Measurements from ENCODE around the gene WWOX. TPM values are rescaled to one million over a fixed set of nuclear protein-coding genes. Genes with fewer than 3 reads are reported as not detected.

The WWOX gene
- total and polyA plus RNA-seq, 2 donors (not counting 3 experiments of a cell fraction or from before 2014, with no cell fraction given), result 6.2 to 12.5 TPM

DNA sequence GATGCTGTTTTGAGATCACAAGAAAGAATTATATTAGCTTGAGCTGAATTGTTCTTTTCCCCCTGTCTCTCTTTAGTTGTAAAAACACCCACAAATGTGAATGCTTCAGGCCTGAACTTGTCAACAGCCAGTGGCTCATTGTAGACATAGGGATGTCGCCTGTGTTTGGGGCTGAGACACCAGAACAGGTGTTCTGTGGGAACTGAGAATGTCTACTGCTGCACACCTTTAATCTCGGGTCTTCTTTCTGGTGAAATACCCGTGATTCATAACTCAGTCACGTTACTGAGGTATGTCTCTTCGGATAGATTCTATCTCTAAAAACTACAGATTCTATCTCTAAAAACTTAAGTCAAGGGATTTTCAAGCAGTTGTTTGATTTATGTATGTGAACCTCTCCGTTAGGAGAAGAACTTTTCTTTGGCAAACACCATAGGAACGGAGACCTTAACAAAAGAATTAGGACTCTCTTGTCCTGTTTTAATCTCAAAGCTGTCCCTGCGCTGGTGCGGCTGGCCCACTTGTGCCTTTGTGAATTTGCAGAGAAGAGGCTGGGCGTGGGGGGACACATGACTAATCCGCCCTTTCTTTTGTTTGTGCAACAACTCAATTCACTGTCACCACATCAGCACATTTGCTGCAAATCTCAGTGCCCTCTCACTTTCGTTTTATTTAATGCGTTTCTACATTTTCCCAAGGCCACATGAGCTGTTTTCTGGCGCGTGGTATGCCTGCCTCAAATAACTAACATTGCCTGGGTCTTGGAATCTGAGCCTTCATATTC, 858.1 kb downstream of the WWOX start:
- FAIRE-seq (no peak), DNase-seq (ENCODE audit: low read depth, low spot score) (no peak)
- no peaks in the 10 kb centered on the region for H3K36me3 ChIP-seq (ENCODE audit: control insufficient read depth in 2 of 2, extremely low read depth in 1 of 2, insufficient read depth in 2 of 2, low read length in 2 of 2)
- no peak overlapping the region for H3K9ac ChIP-seq (replicated peaks; ENCODE audit: extremely low read depth, insufficient read depth, low read length)
- no peak overlapping the region for H3K4me3 ChIP-seq (replicated peaks in 1 of 3; ENCODE audit: insufficient read depth in 1 of 3, low read depth in 1 of 3, low read length in 3 of 3)
- TF ChIP-seq MYC (IDR thresholded peaks at IDR 0.05; ENCODE audit: low read depth, low read length) (no peak), JUN (IDR thresholded peaks at IDR 0.05; ENCODE audit: borderline replicate concordance, insufficient read depth, insufficient read length, low read depth) (no peak)
- ChIA-PET POLR2A (no interaction called here), CTCF (no interaction called here)
- no peak overlapping the region for H3K27ac ChIP-seq (ENCODE audit: insufficient read depth, low read depth, low read length)
- intact Hi-C loops (cut with micrococcal nuclease), result no loop called here
- H2AFZ ChIP-seq (ENCODE audit: low read depth, low read length), result no peak overlapping the region
- no peaks in the 10 kb centered on the region for H3K9me3 ChIP-seq (replicated peaks; ENCODE audit: control insufficient read depth, insufficient read depth, low read length)
- no peaks in the 10 kb centered on the region for H4K20me1 ChIP-seq (replicated peaks; ENCODE audit: control insufficient read depth, extremely low read depth, insufficient read depth, low read length)
- BruUV-seq (replicated peaks), result no TSS peak
- dilution Hi-C loops (cut with MboI; ENCODE audit: extremely low pct_ligation_motif_present, low sequenced_read_pairs), result no loop called here
- no peaks in the 10 kb centered on the region for H3K9me1 ChIP-seq (replicated peaks; ENCODE audit: control insufficient read depth, extremely low read depth, insufficient read depth, low read length)
- no peaks in the 10 kb centered on the region for H3K79me2 ChIP-seq (ENCODE audit: control insufficient read depth, insufficient read depth, low read length)
- no peaks in the 10 kb centered on the region for H3K4me1 ChIP-seq (ENCODE audit: control insufficient read depth, extremely low read depth, insufficient read depth, low read length)
- no peak overlapping the region for H3K4me2 ChIP-seq (ENCODE audit: insufficient read depth, low read length)
- H3K27me3 ChIP-seq (ENCODE audit: control insufficient read depth in 2 of 2, insufficient read depth in 2 of 2, low read length in 2 of 2), result no peaks in the 10 kb centered on the region

DNA sequence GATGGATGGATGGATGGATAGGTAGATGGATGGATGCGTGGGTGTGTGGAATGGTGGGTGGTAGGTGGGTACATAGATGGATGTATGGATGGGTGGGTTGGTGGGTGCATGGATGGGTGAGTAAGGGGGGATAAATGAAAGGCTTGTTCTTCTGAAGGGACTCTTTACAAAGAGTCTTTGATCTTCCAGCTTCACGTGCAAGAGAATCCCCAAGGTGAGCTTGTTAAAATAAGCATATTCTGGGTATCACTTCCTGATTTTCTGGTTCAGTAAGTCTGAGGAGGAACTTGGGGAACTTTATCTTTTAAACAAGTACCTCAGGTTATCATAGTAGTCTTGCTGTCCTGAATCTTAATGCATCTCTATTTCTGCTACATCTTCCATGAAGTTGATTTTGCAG, 862.0 kb downstream of the WWOX start:
- no peaks in the 10 kb centered on the region for H3K27me3 ChIP-seq (ENCODE audit: control insufficient read depth in 2 of 2, insufficient read depth in 2 of 2, low read length in 2 of 2)
- no peaks in the 10 kb centered on the region for H3K9me3 ChIP-seq (replicated peaks; ENCODE audit: control insufficient read depth, insufficient read depth, low read length)
- H3K4me2 ChIP-seq (ENCODE audit: insufficient read depth, low read length), result no peak overlapping the region
- H3K9ac ChIP-seq (replicated peaks; ENCODE audit: extremely low read depth, insufficient read depth, low read length), result no peak overlapping the region
- BruUV-seq (replicated peaks), result no TSS peak
- ChIA-PET POLR2A (no interaction called here), CTCF (no interaction called here)
- intact Hi-C loops (cut with micrococcal nuclease) (no loop called here), dilution Hi-C loops (cut with MboI; ENCODE audit: extremely low pct_ligation_motif_present, low sequenced_read_pairs) (no loop called here)
- no peaks in the 10 kb centered on the region for H3K79me2 ChIP-seq (ENCODE audit: control insufficient read depth, insufficient read depth, low read length)
- DNase-seq (ENCODE audit: low read depth, low spot score), result no peak
- no peaks in the 10 kb centered on the region for H3K36me3 ChIP-seq (ENCODE audit: control insufficient read depth in 2 of 2, extremely low read depth in 1 of 2, insufficient read depth in 2 of 2, low read length in 2 of 2)
- H3K9me1 ChIP-seq (replicated peaks; ENCODE audit: control insufficient read depth, extremely low read depth, insufficient read depth, low read length), result no peaks in the 10 kb centered on the region
- no peak overlapping the region for H3K27ac ChIP-seq (ENCODE audit: insufficient read depth, low read depth, low read length)
- no peak overlapping the region for H2AFZ ChIP-seq (ENCODE audit: low read depth, low read length)
- no peaks in the 10 kb centered on the region for H4K20me1 ChIP-seq (replicated peaks; ENCODE audit: control insufficient read depth, extremely low read depth, insufficient read depth, low read length)
- no peak for FAIRE-seq
- no peak overlapping the region for H3K4me3 ChIP-seq (replicated peaks in 1 of 3; ENCODE audit: insufficient read depth in 1 of 3, low read depth in 1 of 3, low read length in 3 of 3)
- TF ChIP-seq, protein P1, sequence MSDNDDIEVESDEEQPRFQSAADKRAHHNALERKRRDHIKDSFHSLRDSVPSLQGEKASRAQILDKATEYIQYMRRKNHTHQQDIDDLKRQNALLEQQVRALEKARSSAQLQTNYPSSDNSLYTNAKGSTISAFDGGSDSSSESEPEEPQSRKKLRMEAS (IDR thresholded peaks at IDR 0.05; ENCODE audit: insufficient read depth, insufficient read length), result no peak
- TF ChIP-seq MYC (IDR thresholded peaks at IDR 0.05; ENCODE audit: low read depth, low read length) (no peak), JUN (IDR thresholded peaks at IDR 0.05; ENCODE audit: borderline replicate concordance, insufficient read depth, insufficient read length, low read depth) (no peak), POLR2AphosphoS5 (IDR thresholded peaks at IDR 0.05; ENCODE audit: insufficient read depth, low read depth, low read length) (no peak), FOS (IDR thresholded peaks at IDR 0.05; ENCODE audit: borderline replicate concordance, insufficient read depth, low read length) (no peak), EZH2 (IDR thresholded peaks at IDR 0.05; ENCODE audit: borderline replicate concordance, low read depth, low read length, severe bottlenecking) (no peak), POLR2A (IDR thresholded peaks at IDR 0.05; ENCODE audit: low read depth, low read length) (no peak), GATA2 (IDR thresholded peaks at IDR 0.05; ENCODE audit: insufficient read depth, insufficient read length, low read depth, low read length) (no peak)
- TF ChIP-seq, protein P2, sequence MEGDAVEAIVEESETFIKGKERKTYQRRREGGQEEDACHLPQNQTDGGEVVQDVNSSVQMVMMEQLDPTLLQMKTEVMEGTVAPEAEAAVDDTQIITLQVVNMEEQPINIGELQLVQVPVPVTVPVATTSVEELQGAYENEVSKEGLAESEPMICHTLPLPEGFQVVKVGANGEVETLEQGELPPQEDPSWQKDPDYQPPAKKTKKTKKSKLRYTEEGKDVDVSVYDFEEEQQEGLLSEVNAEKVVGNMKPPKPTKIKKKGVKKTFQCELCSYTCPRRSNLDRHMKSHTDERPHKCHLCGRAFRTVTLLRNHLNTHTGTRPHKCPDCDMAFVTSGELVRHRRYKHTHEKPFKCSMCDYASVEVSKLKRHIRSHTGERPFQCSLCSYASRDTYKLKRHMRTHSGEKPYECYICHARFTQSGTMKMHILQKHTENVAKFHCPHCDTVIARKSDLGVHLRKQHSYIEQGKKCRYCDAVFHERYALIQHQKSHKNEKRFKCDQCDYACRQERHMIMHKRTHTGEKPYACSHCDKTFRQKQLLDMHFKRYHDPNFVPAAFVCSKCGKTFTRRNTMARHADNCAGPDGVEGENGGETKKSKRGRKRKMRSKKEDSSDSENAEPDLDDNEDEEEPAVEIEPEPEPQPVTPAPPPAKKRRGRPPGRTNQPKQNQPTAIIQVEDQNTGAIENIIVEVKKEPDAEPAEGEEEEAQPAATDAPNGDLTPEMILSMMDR (IDR thresholded peaks at IDR 0.05; ENCODE audit: extremely low read depth in 1 of 2, insufficient read depth in 1 of 2, low read depth in 1 of 2, low read length in 2 of 2), result no peak
- H3K4me1 ChIP-seq (ENCODE audit: control insufficient read depth, extremely low read depth, insufficient read depth, low read length), result no peaks in the 10 kb centered on the region
